Skin of body (tissue), 2 donors: ENCODE results near the gene ACKR2. TPM values are rescaled to one million over a fixed set of nuclear protein-coding genes. Genes with fewer than 3 reads are reported as not detected.
"Not testable (repeated sequence)": the region's sequence is repeated elsewhere in the genome, so short reads cannot be mapped to it uniquely, and the experiment has no call there.

ENCODE experiments used
- DNase-seq: peaks from one replicate; lab custom pipeline; 2025; lab: John Stamatoyannopoulos, UW
- total RNA-seq: library from RNA; depleted of rRNA; stranded (reverse); fragments of >200 nt; gene quantifications from one replicate; pipeline ENCODE4 v1.2.3, GENCODE V29; 2014

ACKR2 gene
- total RNA-seq, 1 donor from 2014 or later = 1.6 TPM

DNA sequence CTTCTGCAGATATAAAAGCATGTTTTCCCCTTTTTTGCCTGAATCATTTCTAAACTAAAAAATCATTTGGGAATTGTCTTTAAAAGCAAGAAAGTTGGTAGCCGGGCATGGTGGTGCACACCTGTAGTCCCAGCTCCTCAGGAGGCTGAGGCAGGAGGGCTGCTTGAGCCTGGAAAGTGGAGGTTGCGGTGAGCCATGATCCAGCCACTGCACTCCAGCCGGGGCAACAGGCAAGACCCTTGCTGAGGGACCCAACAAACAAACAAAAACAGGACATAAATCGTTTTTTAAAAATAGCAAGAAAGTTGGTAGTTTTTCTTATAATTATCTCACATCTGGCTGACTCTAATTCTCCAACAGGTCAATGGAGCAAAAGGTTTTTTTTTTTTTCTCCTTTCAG is 7.5 kb upstream of the ACKR2 start:
- no peak for DNase-seq

DNA sequence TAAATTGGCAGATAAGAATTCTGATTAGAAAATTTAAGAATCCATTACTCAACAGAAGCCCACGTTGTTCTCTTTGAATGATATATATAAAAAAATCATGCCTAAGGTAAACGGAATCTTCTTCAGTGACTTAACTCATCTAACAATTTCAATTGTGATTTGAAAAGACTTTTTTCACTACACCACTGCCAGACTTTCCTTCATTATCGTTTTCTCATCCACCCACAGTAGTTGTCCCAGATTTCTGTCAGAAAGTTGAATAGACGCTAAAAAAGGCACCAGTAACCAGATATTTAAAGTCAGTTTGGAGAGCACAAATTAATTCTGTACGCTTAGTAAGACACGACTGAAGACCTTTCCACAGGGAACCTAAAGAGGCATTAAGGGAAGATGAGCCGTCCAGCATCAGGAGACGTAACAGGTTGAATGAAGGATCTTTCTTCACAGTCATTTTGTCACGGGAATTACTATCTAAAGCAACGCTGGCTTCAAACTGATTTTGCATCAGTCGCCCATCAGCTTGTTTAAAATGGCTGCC is 6.3 kb upstream of the ACKR2 start:
- no peak for DNase-seq

DNA sequence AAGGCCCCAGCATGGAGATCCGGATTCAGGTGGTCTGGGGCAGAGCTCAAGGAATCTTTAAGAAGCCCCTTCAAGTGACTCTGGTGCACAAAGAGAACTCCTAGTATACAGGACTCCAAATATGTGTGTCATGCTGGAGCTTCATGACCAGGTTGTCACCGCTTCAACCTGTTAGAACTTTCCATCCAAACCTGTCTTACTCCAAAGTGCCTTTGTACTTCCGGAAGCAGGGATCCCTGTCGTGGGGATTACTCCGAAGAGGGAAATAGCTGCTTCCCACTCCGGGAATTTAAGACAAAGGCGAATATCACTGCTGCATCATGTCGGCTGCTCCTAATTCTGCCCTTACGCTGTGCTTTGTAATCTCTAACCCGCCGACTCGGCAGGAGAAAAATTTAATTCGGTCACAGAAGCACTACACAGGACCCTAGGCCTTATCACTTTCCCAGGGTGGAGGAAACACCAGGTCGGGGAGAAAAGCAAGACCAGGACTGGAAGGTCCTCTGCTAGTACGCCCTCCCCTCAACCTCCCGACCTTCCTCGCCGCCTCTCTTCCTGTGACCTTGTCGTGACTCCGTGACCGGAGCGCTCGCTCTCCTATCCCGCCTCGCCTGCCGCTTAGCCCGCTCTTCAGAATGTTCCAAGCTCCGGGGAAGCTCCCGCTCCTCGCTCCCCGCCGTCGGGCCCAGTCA is 5.7 kb upstream of the ACKR2 start:
- no peak for DNase-seq

DNA sequence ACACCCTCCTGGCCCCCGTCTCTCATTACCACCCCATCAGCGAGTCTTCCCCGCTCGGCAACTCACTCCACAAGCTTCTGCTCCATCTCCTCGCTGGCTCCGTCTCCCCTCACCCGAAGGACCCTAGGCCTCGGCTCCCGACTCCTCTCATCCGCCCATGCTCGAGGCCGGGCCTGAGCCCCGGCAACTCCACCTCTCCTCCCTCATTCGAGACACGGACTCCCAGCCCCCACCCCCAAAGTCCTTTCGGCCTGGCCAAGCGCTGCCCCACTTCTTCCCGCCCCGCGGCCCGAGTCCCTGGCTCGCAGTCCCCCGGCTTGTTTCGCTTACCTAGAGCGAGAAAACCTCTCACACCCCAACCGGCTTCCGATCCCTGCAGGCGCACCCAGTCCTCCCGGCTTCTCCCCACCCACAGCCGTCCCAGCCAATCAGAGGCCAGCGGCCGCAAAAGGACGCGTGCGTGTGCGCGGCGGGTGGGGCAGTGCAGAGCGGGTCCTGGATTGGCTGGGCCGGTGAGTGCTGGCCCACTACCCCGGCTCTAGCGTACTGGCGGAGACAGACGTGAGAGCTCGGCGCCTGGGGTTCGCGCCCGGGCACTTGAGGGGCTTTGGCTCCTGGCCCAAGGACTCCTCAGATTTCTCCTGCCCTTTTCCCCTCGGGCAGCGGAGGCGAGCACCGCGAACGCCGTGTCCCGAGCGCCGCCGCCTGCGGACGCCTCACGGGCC is 5.0 kb upstream of the ACKR2 start, which contains the start of gene HIGD1A:
HIGD1A (minus strand) TSS at position 385 of the 725 bp plus-strand sequence. CDS start 10,237 bp downstream, outside the sequence.
- DNase-seq = peak; percentile 93

DNA sequence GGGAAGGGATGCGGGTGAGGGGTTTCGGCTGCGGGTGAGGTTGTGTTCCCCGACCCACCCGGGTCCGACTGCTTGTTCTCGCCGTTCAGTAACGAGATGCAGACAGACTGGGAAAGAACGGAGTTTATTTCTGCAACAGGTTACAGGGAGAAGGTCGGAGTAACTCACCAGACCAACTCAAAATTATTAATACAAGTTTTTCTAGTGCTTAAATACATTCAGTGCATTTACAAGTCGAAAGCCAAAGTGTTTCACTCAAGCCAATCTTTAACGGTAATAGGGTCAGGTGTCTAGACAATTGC is 4.5 kb upstream of the ACKR2 start:
- DNase-seq = no peak

DNA sequence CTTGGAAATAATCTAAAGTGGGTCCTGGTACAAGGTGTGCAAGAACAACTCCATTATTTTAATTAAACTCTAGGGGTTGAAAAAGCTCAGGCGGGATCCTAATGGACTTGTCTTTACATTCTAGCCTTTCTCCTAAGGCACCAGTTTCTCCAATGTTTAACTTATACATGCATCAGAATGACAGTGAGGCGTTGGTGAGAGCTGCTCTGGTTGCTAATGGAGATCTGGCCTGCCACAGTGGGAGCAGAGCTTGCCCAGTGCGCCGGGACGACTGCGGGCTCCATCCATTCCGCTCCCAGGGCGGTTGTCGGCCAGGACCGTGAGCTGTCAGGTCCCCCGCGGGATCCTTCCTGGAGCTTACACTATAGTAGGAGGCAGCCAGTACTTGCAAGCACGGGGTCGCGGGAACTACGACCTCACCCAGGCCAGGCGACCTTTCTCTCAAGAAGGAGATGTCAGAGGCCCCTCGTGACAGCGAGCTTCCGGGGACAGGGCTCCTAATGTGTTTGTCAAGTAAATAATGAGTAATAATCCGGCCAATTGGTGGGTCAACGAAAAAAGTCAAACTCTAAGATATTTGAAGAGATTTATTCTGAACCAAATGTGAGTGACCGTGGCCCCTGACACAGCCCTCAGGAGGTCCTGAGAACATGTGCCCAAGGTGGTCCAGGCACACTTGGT is 4.0 kb upstream of the ACKR2 start:
- no peak for DNase-seq

DNA sequence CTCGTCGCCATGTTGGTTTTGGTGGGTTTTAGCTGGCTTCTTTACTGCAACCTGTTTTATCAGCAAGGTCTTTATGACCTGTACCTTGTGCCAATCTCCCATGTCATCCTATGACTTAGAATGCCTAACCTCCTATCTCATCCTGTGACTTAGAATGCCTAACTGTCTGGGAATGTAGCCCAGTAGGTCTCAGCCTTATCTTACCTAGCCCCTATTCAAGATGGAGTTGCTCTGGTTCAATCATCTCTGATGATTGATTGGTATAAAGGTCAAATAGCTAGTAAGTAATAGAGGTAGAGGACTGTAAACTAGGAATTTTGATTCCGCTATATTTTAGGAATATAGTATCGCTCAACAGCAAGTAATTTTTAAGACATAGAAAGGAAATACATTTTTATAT is 1.3 kb upstream of the ACKR2 start:
- no peak for DNase-seq

DNA sequence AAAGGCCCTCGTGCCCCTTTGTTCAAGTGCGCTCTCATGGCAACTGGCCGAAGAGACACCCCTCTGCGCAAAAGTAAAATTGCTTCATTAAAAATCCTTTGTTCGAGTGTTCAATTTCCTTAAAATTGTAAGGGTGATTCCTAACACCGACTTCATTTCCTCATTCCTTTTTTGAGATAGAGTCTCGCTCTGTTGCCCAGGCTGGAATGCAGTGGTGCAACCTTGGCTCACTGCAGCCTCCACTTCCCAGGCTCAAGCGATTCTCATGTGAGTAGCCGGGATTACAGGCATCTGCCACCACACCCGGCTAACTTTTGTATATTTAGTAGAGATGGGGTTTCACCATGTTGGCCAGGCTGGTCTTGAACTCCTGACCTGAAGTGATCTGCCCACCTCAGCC is 1.5 kb downstream of the ACKR2 start:
- not testable (repeated sequence) for DNase-seq

DNA sequence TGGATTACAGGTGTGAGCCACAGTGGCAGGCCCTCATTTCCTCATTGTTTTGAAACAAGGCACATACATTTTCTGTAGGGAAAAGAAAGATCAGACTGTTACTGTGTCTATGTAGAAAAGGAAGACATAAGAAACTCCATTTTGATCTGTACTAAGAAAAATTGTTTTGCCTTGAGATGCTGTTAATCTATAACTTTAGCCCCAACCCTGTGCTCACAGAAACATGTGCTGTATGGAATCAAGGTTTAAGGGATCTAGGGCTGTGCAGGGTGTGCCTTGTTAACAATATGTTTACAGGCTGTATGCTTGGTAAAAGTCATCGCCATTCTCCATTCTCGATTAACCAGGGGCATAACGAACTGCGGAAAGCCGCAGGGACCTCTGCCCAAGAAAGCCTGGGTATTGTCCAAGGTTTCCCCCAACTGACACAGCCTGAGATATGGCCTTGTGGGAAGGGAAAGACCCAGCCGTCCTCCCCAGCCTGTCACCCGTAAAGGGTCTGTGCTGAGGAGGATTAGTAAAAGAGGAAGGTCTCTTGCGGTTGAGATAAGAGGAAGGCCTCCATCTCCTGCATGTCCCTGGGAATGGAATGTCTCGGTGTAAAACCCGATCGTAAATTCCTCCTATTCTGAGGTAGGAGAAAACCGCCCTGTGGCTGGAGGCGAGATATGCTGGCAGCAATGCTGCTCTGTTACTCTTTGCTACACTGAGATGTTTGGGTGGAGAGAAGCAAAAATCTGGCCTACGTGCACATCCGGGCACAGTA is 2.1 kb downstream of the ACKR2 start:
- not testable (repeated sequence) for DNase-seq

DNA sequence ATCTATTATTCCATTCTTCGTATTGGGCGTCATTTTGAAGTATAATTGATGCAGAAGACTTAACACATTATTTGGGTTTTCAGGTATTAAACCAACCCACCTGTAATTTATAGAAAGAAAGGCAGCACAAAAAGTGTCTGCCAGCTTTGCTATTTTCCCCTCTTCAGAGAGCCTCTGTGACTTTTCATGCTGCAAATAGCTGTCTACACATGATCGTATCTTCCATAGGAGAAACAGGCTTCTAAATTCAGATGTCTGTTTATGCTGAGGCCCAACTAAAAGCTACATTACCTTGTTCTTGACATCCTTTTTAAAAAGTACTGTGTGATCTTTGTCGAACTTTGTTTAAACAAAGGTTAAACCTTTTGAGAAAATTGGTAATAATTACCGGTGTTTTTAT is 5.0 kb downstream of the ACKR2 start:
- no peak for DNase-seq

DNA sequence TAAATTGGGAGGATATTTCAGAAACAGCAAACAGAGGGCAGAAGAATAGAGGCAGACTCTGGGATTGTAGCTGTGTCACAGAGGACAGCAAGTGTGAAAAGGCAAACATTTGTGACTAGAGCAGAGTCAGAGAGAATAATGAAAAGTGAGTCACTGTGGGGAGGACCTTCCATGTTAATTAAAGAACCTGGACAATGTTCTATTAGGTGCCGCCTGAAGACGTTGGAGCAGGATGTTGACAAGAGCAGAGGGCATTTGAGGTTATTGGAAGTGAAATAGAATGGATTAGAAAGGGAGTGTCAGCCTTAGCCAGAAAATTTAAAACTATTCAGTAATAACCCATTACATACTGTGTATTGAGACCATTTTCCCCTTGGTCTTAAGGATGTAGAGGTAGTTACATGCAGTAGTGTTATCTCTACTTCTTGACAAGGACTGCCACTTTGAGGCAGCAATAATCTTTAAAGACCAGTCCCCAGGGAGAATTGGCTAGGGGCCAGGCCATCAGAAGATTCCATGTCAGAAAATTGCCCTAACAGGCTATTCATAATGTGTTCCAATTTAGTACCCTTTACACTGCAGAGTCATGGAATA is 5.8 kb downstream of the ACKR2 start:
- no peak for DNase-seq

DNA sequence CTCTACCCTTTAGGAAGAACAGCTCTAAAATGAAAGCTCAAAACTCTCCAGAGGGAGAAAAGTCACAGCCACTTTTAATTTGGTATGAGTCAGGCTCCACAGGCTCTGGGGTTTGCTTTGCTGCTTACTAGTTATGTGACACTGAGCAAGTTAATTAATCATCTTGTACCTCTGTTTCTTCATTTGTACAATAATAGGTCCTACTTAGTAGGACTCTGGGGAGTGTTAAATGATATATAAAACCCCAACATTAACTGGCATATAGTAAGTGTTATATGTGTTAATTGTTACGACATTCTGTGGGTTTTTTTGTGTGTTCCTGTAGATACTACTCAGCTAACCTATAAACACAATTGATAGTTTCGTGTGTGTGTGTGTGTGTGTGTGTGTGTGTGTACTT is 6.6 kb downstream of the ACKR2 start:
- DNase-seq = no peak

DNA sequence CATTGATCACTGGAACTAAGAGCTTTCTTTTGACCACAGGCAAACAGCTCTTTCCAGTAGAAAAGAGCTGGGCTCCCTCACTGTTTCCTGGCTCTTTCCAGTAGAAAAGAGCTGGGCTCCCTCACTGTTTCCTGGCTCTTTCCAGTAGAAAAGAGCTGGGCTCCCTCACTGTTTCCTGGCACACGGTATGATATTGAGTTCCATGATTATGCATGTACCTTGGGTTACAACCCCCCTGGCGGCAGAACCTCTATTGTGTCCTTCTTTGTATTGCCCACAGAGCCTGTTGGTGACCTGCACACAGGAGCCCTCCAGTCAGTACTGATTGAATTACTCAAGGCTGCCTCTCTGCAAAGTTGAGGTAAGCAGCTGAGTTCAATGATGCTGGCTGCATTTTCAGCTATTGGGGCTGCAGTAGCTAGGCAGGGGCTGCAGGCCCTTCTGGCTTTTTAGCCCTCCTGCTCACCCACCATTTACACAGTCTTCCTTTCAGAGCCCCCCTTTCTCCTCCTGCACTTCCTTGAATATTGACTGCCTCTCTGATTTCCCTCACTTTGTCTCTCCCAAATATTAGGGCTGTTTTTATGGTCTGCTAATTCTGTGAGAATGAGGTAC is 10.2 kb downstream of the ACKR2 start:
- DNase-seq = no peak

DNA sequence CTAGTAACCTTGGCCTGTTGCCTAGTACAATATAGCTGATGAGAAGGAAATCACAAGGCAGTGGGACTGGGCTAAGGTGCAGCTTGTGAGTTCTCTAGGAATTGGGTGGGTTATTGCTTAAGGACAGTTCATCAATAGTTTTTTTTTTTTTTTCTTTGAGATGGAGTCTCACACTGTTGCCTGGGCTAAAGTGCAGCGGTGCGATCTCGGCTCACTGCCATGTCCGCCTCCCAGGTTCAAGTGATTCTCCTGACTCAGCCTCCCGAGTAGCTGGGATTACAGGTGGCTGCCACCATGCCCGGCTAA is 11.5 kb downstream of the ACKR2 start:
- DNase-seq = no peak

DNA sequence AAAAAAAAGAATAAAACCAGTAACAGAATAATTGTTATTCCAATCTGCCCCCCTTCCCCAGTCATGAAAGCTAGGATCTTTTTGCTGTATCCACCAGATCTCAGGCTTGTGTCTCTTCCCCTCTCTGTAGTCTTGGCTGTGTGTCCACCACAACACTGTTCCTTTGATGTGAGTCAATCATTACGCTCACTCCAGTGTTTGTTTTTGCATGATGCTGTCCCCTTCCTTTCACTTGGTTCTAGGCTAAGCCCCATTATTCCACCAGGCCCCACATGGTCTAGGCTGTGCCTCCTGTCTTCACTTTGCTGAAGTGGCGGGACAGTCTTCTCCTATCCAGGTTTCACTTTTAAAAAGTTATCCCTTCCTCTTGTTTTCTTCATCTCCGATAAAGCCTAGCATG is 13.6 kb downstream of the ACKR2 start:
- no peak for DNase-seq

DNA sequence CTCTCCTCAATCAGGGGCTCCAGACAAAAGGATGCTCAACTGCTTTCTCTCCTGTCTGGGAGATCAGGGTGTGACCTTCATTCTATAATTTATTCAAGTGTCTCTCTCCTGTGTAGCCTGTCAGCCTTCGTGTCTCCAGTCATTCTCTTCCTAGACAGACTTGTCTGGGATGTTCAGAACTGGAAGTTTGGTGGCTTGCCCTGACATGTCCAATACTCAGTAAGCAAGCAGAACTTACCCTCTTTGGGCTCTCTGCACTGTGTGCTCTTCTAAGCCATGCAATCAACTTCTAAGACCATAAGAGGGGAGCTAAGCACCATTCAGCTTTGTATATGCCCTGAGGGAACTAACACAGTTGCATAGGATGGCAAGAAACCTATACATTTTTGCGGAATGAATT is 14.1 kb downstream of the ACKR2 start:
- DNase-seq = no peak

DNA sequence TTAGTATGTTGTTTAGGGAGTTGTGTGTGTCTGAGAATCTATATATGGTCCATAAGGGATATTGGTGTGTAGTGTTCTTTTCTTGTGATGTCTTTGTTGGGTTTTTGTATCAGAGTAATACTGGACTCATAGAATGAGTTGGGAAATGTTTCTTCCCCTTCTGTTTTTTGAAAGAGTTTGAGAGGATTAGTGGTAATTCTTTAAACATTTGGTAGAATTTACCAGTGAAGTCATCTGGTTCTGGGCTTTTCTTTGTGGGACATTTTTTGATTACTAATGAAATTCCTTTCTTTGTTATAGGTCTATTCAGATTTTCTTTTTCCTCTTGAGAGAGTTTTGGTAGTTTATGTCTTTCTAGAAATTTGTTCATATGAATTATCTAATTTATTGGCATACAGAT is 16.9 kb downstream of the ACKR2 start:
- no peak for DNase-seq

DNA sequence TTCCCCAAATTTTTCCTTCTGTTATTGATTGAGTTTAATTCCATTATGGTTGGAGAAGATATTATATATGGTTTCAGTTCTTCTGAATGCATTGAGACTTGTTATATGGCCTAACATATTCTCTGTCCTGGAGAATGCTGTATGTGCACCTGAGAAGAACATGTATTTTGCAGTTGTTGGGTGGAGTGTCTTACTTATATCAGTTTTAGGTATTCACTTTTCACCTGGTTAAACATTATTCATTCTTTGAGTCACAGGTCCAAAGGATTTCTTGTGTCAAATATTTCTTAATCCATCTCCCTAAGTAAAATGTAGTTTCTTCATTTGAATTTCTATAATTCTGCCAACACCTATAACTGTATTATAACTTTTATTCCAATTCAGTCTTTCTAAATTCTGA is 17.8 kb downstream of the ACKR2 start:
- no peak for DNase-seq

DNA sequence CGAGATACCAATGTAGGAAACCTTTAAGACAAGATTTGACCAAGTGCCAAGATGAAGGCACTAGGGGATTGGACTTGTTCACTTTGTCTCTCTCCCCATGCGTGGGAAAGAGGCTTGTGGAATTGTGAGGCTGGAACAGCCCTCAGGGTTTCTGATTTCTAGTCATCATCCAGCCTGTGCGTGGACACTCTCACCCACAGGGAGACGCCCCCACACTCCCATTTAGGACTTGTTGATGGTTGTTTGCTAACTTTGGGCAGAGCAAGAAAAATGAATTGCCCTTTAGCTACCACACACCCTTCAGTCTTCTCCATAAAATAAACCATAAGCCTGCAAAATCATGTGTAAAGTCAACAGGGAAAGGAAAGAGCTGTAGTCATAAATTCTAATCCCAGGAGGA is 18.4 kb downstream of the ACKR2 start:
- DNase-seq = no peak

DNA sequence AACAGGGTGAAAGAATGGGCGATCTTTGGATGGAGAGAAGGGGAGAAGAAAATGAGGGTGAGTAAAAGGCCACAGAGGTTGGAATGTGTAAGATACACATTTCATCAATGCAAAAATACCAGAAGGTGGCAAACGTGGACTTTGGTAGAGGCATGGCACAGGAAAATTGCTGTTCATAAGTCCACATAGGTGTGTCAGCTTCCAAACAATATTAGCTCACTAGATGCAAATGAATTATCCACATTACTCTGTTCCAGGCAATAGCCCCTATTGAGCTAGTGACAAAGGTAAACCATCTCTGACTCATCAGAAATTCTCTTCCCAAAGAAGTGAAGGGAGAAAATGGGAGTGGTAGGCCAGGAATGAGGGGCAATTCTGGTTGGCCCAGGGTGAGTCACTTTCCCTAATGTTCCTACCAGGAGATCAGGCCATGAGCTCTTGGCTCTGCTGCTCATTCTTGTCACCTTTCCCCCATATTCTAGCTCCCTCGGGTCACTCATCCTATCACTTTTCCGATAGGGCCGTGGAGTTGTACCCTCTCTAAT is 19.9 kb downstream of the ACKR2 start:
- DNase-seq = no peak
